NCI-H1417 (cell line): ENCODE data around the gene GNG4.
A peak's percentile ranks its signal among the peaks of the same experiment; 100 is the strongest.
"Not testable (repeated sequence)": the region's sequence is repeated elsewhere in the genome, so short reads cannot be mapped to it uniquely, and the experiment has no call there.

ENCODE experiments used
- DNase-seq, 3 experiments: peaks; one replicate each; lab custom pipeline; 2025; lab: John Stamatoyannopoulos, UW

GNG4 gene

GRCh38 chr1:235584973-235585372 is 64.6 kb downstream of the GNG4 start:
- no peak for DNase-seq

- DNase-seq: no peak
These were observed 66.0 kb downstream of the GNG4 start for GRCh38 chr1:235583511-235584001.

GRCh38 chr1:235582130-235582529 is 67.5 kb downstream of the GNG4 start:
- DNase-seq: no peak

- no peak for DNase-seq
These were observed 69.7 kb downstream of the GNG4 start for GRCh38 chr1:235579891-235580290.

GRCh38 chr1:235575597-235575996 is 74.0 kb downstream of the GNG4 start:
- no peak for DNase-seq

GRCh38 chr1:235573880-235574279 is 75.7 kb downstream of the GNG4 start:
- no peak for DNase-seq

GRCh38 chr1:235572971-235573370 is 76.6 kb downstream of the GNG4 start:
- DNase-seq: not testable (repeated sequence)

- no peak for DNase-seq
These were observed 78.1 kb downstream of the GNG4 start for GRCh38 chr1:235571482-235571881.

GRCh38 chr1:235567812-235568503 is 81.6 kb downstream of the GNG4 start:
- DNase-seq: no peak

GRCh38 chr1:235566084-235566483 is 83.5 kb downstream of the GNG4 start:
- no peak for DNase-seq

- no peak for DNase-seq
These were observed 86.0 kb downstream of the GNG4 start for GRCh38 chr1:235563513-235564061.

- no peak for DNase-seq
These were observed 87.0 kb downstream of the GNG4 start for GRCh38 chr1:235562589-235562988.

- no peak for DNase-seq
These were observed 90.9 kb downstream of the GNG4 start for GRCh38 chr1:235558621-235559169.

GRCh38 chr1:235557495-235557894 is 92.1 kb downstream of the GNG4 start:
- DNase-seq: no peak

- DNase-seq: no peak
These were observed 92.8 kb downstream of the GNG4 start for GRCh38 chr1:235556807-235557206.

GRCh38 chr1:235553112-235553551 is 96.5 kb downstream of the GNG4 start:
- DNase-seq: peak in 1 of 3 experiments; percentile 5

- DNase-seq: no peak
These were observed 97.4 kb downstream of the GNG4 start for GRCh38 chr1:235552146-235552716.

GRCh38 chr1:235549351-235550139 is 100.0 kb downstream of the GNG4 start:
- no peak for DNase-seq

- DNase-seq: not testable (repeated sequence)
These were observed 103.0 kb downstream of the GNG4 start for GRCh38 chr1:235546369-235547155.

- DNase-seq: no peak
These were observed 104.2 kb downstream of the GNG4 start for GRCh38 chr1:235545292-235545930.

GRCh38 chr1:235542845-235543244 is 106.7 kb downstream of the GNG4 start:
- not testable (repeated sequence) for DNase-seq
